Neural crest cell (in vitro differentiated cells): Measurements from ENCODE around the gene ALDH1B1. TPM values are rescaled to one million over a fixed set of nuclear protein-coding genes. Genes with fewer than 3 reads are reported as not detected.

Source experiments
- DNase-seq: peaks from one replicate; pipeline ENCODE4 v3.0.0; 2021; ENCODE audit warnings: low read depth, mixed read lengths, low spot score
- H3K27ac Mint-ChIP-seq: one replicate; pipeline ENCODE4 v1.8.0; 2021; ENCODE audit warnings: mild to moderate bottlenecking, mixed read lengths; ENCODE audit not compliant: unreplicated experiment
- H3K27me3 Mint-ChIP-seq: 2 replicates; pipeline ENCODE4 v1.8.0; 2021; ENCODE audit warnings: low read depth, mild to moderate bottlenecking, mixed read lengths
- H3K36me3 Mint-ChIP-seq: 2 replicates; pipeline ENCODE4 v1.8.0; 2021; ENCODE audit warnings: low read depth, mild to moderate bottlenecking, mixed read lengths
- H3K4me1 Mint-ChIP-seq: 2 replicates; pipeline ENCODE4 v1.8.0; 2021; ENCODE audit warnings: mixed read lengths
- H3K4me3 Mint-ChIP-seq: one replicate; pipeline ENCODE4 v1.8.0; 2021; ENCODE audit warnings: mild to moderate bottlenecking, mixed read lengths
- H3K9me3 Mint-ChIP-seq: 2 replicates; pipeline ENCODE4 v1.8.0; 2021; ENCODE audit warnings: mixed read lengths
- total RNA-seq: library from RNA; stranded (reverse); gene quantifications from 2 replicates; pipeline ENCODE4 v1.2.1, GENCODE V29; 2021
- TF ChIP-seq, protein P1 (sequence below): fragments of 200-600 bp; sonication (generic); conservative IDR thresholded peaks from 2 replicates; pipeline ENCODE4 v1.5.0; 2021; ENCODE audit warnings: antibody characterized with exemption, mild to moderate bottlenecking

The ALDH1B1 gene
- total RNA-seq, 1 donor from 2014 or later, result 32.9 TPM

DNA sequence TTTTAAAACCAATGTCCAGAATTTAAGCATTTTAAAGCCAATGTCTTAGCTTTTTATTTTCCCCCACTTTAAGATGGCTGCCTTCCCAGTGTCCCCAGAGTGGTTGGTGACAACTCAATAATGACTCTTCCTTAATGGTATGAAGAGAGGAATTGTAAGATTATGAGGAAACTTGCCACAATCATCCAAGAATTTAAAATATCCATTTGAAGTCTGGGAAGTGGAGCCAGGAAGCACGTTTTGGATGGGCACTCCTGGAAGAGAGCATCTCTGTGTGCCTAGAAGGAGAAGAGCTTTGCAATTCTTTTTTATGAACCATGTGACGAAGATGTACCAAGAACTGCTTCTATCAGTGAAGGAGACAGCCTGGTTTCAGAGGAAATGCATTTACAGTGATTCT, 43.0 kb downstream of the ALDH1B1 start:
- no peak for DNase-seq
- no peak overlapping the region for H3K4me3 Mint-ChIP-seq
- no peaks in the 10 kb centered on the region for H3K27me3 Mint-ChIP-seq
- peaks cover 6% of the 10 kb centered on the region for H3K4me1 Mint-ChIP-seq
- H3K9me3 Mint-ChIP-seq, result no peaks in the 10 kb centered on the region
- TF ChIP-seq, protein P1, sequence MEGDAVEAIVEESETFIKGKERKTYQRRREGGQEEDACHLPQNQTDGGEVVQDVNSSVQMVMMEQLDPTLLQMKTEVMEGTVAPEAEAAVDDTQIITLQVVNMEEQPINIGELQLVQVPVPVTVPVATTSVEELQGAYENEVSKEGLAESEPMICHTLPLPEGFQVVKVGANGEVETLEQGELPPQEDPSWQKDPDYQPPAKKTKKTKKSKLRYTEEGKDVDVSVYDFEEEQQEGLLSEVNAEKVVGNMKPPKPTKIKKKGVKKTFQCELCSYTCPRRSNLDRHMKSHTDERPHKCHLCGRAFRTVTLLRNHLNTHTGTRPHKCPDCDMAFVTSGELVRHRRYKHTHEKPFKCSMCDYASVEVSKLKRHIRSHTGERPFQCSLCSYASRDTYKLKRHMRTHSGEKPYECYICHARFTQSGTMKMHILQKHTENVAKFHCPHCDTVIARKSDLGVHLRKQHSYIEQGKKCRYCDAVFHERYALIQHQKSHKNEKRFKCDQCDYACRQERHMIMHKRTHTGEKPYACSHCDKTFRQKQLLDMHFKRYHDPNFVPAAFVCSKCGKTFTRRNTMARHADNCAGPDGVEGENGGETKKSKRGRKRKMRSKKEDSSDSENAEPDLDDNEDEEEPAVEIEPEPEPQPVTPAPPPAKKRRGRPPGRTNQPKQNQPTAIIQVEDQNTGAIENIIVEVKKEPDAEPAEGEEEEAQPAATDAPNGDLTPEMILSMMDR, result no peak
- H3K36me3 Mint-ChIP-seq, result peaks cover 3% of the 10 kb centered on the region
- H3K27ac Mint-ChIP-seq, result no peak overlapping the region

DNA sequence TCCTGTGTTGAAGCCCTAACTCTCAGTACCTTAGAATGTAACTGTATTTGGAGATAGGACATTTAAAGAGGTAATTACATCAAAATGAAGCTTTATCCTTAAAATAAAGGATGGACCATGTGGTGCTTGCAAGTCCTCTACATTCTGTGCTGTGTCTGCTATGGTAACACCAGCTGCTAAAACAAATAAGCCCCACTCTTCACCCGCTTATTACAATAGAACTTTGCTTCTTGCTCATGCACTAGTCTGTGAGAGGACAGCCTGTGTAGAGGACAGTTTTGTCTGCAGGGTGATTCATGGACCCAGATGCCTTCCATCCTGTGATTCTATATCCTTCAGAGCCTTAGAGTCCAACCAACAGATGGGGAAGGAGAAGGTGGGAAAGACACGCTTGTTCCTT, 44.2 kb downstream of the ALDH1B1 start:
- peaks cover 6% of the 10 kb centered on the region for H3K4me1 Mint-ChIP-seq
- DNase-seq, result no peak
- H3K4me3 Mint-ChIP-seq, result no peak overlapping the region
- no peaks in the 10 kb centered on the region for H3K9me3 Mint-ChIP-seq
- no peak overlapping the region for H3K27ac Mint-ChIP-seq
- H3K36me3 Mint-ChIP-seq, result peaks cover 3% of the 10 kb centered on the region
- H3K27me3 Mint-ChIP-seq, result no peaks in the 10 kb centered on the region
- TF ChIP-seq, protein P1, result no peak

DNA sequence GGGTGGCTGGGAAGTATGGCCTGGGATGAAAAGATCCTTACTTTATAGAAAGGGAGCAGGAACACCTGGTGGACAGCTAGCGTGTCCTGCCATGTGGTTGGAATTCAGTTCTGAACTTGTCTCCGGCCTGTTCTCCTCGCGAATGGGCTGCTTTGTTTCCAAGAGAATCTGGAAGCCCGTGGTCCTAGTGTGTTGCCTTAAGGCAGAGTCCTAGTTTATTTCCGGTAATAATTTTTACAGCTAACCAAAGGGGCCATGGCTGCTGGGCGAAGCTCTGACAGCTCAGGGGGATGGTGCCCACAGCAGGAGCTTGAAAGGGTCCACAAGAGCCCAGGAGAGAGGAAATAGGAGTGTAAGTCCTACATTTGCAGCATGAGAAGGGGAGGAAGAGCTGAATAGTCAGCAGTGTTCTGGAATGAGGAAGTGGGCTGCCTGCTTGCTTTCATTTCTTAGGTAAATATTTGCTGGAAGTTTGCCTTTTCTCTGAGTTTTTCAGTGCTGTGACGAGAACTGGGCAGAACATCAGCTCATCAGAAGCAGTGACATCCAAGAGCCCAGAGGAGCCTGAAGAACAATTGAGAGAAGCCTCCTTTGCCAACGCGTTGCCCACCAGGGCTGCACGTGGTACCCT, 44.8 kb downstream of the ALDH1B1 start:
- H3K36me3 Mint-ChIP-seq, result peaks cover 3% of the 10 kb centered on the region
- no peak overlapping the region for H3K27ac Mint-ChIP-seq
- H3K4me1 Mint-ChIP-seq, result peaks cover 6% of the 10 kb centered on the region
- no peak overlapping the region for H3K4me3 Mint-ChIP-seq
- H3K27me3 Mint-ChIP-seq, result no peaks in the 10 kb centered on the region
- TF ChIP-seq, protein P1, result no peak
- DNase-seq, result no peak
- H3K9me3 Mint-ChIP-seq, result no peaks in the 10 kb centered on the region

DNA sequence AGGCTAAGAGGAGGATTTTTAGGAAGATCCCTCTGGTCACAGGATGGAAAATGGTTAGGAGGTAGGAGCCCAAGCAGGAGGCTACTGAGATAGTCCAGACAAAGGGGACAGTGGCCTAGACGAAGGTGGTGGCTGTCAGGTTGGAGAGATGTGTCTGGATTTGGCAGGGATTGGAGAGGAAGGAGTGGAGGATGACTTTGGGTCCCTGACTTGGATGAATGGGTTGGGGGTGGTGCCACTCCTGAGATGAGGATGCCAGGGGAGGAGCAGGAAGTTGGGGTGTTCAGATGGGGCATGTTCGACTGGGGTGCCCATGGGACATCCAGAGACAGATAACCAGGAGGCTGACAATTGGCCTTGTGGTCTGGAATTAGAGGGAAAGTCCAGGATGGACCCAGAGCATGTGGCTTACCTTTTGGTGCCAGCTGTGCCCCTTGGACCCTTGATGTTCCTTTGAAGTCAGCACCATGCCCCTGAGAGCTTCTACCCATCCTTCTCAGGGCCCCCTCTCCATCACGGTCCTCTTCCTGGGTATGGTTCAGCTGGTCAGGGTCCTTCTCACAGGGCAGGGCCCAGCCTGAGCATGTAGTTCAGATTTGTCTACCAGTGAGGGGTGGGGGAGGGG, 46.9 kb downstream of the ALDH1B1 start:
- TF ChIP-seq, protein P1, result no peak
- H3K4me3 Mint-ChIP-seq, result no peak overlapping the region
- no peaks in the 10 kb centered on the region for H3K27me3 Mint-ChIP-seq
- no peak for DNase-seq
- no peaks in the 10 kb centered on the region for H3K9me3 Mint-ChIP-seq
- no peak overlapping the region for H3K27ac Mint-ChIP-seq
- H3K36me3 Mint-ChIP-seq, result peaks cover 3% of the 10 kb centered on the region
- H3K4me1 Mint-ChIP-seq, result peaks cover under 1% of the 10 kb centered on the region

DNA sequence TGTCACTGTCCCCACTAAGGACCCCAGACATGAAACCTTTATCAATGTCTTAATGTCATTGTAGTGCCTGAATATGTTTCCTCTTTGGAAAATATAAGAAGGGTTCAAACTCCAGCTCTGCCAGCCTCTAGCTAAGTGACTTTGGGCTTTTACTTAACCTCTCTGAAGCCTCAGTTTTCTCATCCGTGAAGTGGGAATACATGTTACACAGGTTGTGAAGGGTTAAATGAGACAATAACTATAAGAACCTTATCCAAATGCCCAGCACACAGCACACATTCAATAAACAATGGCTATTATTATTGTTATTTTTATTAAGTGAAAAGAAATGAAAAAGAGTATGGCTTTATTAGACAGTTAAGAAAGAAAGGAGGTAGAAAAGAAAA, 47.4 kb downstream of the ALDH1B1 start:
- Mint-ChIP-seq H3K9me3 (no peaks in the 10 kb centered on the region), H3K27ac (no peak overlapping the region)
- TF ChIP-seq, protein P1, result no peak

More for the DNA sequence above, 47.4 kb downstream of the ALDH1B1 start:
- Mint-ChIP-seq H3K4me3 (no peak overlapping the region), H3K36me3 (peaks cover 3% of the 10 kb centered on the region), H3K27me3 (no peaks in the 10 kb centered on the region), H3K4me1 (no peaks in the 10 kb centered on the region)
- no peak for DNase-seq
